HG03108 (cell line): ENCODE measurements around the gene FRMD4A.

ENCODE experiments used
- ATAC-seq: cut with Tn5 transposase; IDR thresholded peaks from one replicate; pipeline ENCODE4 v1.9.1; 2021; ENCODE audit warnings: moderate library complexity; ENCODE audit not compliant: unreplicated experiment

Gene FRMD4A

DNA sequence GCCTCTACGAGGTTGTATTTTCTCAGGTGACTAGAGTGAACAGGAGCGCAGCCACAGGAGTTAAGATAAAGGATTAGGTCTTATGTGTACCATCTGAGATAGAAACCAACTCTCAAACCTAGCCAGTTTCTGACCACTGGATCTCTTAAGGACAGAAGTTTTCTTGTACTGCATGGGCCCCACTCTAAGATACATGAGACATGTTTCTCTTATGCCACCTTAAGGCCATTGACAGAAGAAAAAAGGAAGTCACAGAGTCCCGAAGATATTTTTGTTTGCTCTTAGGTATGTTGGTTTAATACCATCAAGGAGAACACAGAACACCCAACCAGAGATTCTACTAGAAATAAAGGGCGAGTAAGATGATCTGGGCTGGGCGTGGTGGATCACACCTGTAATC lies 335.8 kb downstream of the FRMD4A start:
- ATAC-seq, result no peak

DNA sequence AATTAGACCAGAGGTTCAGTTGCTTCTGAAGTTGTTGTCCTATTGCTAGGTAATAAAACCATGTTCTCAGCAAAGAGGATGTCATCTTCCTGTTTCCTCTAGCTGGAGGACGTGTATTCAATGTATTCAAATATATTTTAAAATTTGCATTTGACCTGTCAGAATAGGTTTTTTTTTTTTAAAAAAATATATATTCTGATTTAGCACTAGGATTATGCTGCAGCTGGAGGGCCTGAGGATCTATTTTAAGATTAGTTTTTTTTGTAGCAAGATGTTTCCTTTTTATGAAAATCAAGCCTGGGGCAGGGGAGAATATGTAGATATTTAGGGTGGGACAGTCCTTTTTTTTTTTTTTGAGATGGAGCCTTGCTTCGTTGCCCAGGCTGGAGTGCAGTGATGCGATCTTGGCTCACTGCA lies 337.0 kb downstream of the FRMD4A start:
- ATAC-seq, result no peak

DNA sequence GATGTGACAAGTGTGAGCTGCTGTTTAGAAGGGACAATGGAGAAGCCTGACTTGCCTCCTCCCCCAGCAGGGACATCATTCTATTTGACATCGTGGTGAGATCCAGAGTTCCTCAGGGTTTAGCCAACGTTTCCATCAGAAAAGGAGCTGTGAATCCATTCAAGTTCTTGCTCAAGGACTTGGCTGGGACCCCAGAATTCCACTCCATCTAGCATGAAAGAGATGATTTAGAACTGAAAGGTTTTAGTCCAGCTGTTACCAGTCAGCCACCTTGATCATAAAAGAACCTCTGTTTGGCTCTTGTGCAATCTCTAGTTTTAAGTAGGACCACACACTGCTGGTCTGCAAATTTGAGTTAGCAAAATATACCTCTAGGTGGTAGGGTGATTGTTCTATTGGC lies 337.6 kb downstream of the FRMD4A start:
- no peak for ATAC-seq

DNA sequence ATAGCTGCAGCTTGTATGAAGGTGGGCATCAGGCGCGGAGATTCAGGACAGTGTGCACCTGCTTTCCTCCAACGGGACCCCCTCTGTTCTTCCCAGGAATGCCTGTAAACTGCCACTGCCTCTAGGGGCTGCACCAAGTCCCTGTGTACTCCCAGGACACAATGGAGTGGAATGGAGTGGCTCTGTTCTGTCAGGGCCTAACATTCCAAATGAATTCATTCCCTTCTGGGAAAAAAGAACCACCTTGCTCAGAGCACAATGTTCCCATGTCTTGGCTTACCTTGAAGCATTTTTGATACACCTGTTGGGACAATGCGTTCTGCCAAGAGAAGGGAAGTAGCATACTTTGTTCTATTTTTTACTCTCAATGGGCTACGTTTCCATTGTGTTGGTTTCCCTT lies 339.4 kb downstream of the FRMD4A start:
- no peak for ATAC-seq

- no peak for ATAC-seq
Measured at GRCh38 chr10:13990946-13991345, 339.8 kb downstream of the FRMD4A start.

DNA sequence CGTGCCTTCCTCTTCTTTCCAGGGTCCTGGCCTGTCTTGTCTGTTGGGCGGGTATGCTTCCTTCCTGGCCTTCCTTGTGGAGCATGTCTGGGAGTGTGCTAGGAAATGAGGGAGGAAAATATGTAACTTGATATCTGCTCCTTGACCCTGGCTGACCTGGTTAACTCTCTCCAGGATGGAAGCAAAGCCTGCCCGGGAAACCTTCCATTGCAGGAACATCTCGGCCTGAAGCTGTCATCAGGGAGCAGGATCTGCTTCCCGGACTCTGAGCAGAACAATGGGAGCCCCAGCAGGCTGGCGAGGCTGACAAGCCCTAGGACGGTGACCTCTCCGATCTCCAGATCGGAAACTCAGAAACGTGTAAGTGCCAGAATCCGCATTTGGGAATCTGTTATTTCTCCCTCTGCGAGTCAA lies 340.3 kb downstream of the FRMD4A start:
- no peak for ATAC-seq

DNA sequence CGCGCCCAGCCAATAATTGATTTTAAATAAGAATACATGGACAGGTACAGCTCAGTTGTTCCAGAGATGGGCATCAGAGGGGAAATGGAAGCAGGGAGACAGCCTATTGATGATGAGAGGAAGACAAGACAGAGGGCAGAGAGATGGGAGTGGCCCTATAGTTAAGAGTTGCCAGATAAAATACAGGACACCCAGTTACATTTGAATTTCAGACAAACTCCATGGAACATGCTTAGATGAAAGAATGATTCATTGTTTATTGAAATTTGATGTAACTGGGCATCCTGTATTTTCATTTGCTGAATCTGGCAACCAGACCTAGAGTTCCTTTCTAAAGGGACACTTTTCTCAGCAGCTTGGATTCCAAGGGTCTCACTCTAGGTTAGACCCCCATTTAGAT lies 341.1 kb downstream of the FRMD4A start:
- no peak for ATAC-seq

GRCh38 chr10:13987446-13987845 lies 343.3 kb downstream of the FRMD4A start:
- no peak for ATAC-seq

DNA sequence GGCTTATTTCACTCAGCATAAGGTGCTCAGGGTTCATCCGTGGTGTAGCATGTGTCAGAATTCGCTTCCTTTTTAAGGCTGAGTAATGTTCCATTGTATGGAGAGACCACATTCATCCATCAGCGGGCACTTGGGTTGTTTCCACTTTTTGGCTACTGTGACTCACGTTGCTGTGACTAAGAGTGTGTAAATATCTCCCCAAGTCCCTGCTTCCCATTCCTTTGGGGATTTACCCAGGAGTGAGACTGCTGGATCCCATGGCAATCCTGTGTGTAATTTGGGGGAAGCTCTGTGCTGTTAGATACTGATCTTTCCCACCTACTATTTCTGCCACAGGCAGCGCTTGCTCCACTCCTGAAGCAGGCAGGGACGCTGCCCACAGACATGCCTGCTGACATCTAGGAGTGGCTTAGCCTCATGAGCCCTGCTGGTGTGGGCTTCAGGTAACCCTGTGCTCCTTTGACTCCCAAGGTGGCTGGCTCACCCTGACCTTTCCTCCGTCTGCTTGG lies 346.0 kb downstream of the FRMD4A start:
- no peak for ATAC-seq

DNA sequence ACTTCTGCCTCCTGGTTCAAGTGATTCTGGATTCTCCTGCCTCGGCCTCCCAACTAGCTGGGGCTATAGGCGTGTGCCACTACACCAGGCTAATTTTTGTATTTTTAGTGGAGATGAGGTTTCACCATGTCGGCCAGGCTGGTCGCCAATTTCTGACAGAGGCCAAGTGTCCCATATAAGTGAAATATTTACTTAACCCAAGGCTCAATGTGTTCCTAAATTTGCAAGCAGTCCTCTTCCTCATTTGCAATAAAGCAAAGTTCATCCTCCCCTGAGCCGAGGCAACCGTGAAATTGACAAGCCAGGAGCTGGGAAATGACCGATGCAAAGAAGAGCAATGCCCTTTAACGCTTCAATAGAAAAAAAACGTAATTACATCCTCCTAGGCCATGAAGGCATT lies 347.7 kb downstream of the FRMD4A start:
- ATAC-seq, result no peak

DNA sequence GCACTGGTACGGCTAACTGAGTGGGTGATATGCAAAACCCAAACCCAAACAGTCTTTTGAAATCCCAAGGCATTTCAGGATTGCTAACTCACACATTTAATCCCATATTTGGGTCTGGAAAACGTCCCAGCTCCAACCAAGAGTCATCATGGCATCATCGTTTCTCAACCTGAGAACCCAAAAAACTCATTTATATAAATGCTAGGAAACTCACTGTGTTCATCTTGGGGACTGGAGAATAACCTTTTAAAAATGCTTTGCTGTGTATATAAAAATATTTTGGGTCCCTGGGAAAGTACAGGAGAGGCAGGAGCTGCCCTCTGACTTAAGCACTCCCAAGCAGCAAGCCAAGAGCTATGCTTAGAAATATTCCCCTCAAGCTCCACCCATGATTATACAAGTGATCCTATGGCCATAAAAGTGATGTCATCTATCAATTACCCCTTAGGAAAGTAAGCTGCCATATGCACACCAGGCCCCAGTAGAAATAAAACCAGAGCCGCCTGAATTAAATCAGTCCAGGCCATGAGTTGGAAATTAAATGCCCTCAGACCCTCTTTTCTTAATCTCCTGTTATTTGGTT lies 352.1 kb downstream of the FRMD4A start:
- ATAC-seq, result no peak

- ATAC-seq, result no peak
Measured at GRCh38 chr10:13977861-13978532, 352.7 kb downstream of the FRMD4A start.

DNA sequence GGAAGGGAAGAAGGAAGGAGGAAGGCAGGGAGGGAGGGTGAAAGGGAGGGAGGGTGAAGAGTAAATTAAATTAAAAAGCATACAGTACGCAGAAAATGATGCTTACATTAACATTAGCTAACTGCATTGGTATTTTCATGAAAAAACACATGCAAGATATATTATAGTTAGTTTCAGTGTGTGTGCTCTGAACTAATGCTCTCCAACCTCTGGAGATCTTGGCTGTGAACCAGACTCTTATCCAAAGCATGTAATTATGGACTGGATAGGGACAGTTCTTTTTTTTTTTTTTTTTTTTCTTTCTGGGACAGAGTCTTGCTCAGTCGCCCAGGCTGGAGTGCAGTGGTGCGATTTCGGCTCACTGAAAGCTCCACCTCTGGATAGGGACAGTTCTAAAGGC lies 357.0 kb downstream of the FRMD4A start:
- no peak for ATAC-seq

DNA sequence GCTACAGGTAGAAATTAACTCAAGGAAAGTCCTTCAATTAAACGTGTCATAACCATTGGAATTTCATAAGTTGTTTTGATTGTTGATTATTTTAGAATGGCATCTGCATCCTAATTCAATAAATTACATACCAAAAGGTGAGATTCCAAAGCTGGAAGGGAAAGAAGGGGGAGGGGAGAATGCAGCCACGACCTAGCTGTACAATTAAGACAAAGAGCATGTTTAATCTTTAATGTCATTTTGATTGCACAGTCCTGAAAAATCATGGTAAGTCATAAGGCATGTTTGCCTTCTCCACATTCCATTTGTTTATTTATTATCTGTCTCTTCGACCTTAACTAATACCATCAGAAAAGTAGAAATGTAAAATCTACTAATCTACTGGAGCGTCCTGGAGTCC lies 358.1 kb downstream of the FRMD4A start:
- ATAC-seq, result no peak

DNA sequence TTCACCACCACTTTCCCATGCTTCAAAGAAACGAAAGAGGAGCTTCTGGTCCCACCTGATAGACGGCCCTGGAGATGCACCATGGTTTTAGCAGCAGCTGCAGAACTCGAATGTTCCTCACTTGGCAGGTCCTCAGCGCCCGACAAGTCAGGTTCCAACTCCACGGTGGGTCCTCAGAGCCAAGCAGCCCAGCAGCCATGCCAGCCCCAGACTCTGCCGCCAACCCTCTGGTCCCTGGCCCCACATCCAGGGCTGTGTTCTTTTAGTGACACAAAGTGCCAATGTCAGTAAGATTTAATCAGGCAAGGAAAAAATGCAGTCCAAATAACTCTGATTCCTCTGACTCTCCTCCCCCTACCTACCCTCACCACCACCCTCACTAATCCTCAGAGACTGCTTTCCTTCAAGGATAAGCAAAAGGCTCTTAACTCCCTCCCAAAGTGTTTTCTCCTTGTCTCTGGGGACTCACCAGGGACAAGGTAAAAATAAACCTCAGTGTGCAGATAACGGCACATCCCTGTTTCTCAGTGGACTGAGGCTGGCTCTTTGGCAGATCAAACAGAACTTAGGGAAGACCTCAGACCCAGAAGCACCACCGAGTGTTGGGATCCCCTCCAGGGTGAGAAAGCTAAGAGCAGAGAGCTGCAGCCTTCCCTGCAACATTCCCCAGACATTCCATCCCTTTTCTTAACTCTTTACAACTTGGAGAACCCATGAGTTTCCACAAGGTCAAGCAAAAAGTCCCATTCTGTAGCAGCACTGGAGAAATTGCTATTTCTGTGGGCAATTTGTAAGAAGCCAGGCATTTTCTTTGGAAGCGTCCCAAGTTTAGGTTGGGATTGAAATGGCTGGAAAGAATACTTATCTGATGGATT lies 358.9 kb downstream of the FRMD4A start:
- ATAC-seq, result no peak

GRCh38 chr10:13970957-13971353 lies 359.8 kb downstream of the FRMD4A start:
- no peak for ATAC-seq

- no peak for ATAC-seq
Measured at GRCh38 chr10:13970236-13970956, 360.3 kb downstream of the FRMD4A start.

DNA sequence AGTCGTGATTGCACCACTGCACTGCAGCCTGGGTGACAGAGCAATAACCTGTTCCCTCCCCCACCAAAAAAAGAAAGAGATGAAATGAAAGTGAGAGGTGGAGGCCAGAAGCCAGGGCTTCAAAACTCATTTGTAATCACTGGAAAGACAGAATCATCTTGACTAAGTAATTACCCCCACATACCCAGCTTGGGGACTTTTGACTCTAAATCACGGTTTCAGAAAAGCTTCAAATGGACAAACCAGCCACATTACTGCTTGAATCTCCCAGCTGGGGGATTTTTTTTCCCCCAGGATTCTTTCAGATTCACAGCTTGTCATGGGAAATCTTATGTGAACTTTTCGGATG lies 361.0 kb downstream of the FRMD4A start:
- no peak for ATAC-seq

GRCh38 chr10:13969118-13969791 lies 361.5 kb downstream of the FRMD4A start:
- ATAC-seq, result no peak

DNA sequence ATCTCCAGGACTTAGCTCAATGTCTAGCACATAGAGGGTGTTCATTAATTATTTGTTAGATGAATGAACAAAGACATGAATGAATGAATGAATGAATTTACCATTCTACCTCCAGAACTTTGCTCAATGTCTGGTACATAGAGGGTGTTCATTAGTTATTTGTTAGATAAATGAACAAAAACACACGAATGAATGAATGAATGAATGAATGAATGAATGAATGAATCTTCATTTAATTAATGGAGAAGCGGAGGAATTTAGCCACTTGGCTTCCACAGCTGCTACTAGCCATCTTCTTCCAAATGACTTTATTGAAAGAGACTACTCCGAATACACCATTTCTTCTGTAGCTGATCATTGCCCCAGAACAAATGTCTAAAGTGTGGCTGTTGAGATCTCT lies 368.9 kb downstream of the FRMD4A start:
- ATAC-seq, result no peak

DNA sequence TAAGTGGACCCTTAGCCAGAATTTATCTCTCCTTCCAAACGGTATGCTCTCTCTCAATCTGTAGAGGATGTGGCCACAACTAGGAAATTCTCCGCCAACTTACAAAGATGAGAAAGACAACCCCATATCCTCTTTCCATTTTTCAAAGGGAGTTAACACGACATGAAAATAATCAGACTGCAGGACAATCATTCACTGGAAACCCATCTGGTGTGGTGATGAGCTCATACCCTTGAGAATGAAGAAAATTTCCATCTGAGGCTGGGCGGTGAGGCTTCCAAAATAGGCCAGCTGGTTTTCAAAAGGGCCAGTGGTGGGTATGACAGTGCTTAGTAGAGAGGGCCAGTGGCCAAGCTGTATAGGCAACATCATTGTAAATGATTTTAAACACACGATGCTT lies 369.6 kb downstream of the FRMD4A start:
- ATAC-seq, result no peak
